B cell (primary cell): ENCODE data around the gene TSBP1. TPM values are rescaled to one million over a fixed set of nuclear protein-coding genes. Genes with fewer than 3 reads are reported as not detected.

ENCODE experiments used
- ATAC-seq: fragments of 200-7000 bp; cut with Tn5 transposase; one replicate; pipeline ENCODE4 v1.10.0; 2021; ENCODE audit warnings: low read depth, mild to moderate bottlenecking, moderate number of reproducible peaks, moderate library complexity
- CTCF ChIA-PET: fragments of 350-600 bp; sonication (Branson Sonifier 250); formaldehyde crosslinking; loops from one replicate; lab custom pipeline; 2021; ENCODE audit warnings: antibody characterized with exemption, inconsistent platforms; lab: Charles Lee
- POLR2A ChIA-PET: fragments of 350-600 bp; sonication (Branson Sonifier 250); formaldehyde crosslinking; loops from one replicate; lab custom pipeline; 2021; ENCODE audit warnings: antibody characterized with exemption; lab: Charles Lee
- DNase-seq: peaks from one replicate; pipeline ENCODE4 v3.0.0; 2013
- H2AFZ ChIP-seq: 2 replicates; pipeline ENCODE4 v1.6.1; 2012; ENCODE audit warnings: mild to moderate bottlenecking, low read depth, low read length; ENCODE audit not compliant: insufficient read depth, poor library complexity, severe bottlenecking
- H3K27ac ChIP-seq, 2 donors: 1 replicate in 1 of 2; 2 replicates in 1 of 2; pipeline ENCODE4 v1.5.1; 2012 to 2013; ENCODE audit warnings: low read length in 2 of 2, mild to moderate bottlenecking in 2 of 2, moderate library complexity in 1 of 2
- H3K27me3 ChIP-seq, 4 experiments: fragments of 200-600 bp in 1 of 4; sonication (generic) in 1 of 4; replicated peaks in 1 of 4; 1 replicate in 2 of 4; 2 replicates in 2 of 4; pipeline versions ENCODE4 v1.6.1 to v1.7.0; 2013 to 2016; ENCODE audit warnings: low read length in 3 of 4, mild to moderate bottlenecking in 2 of 4, mixed read lengths in 1 of 4, moderate library complexity in 1 of 4; ENCODE audit not compliant: insufficient read depth in 4 of 4, control insufficient read depth in 3 of 4; ENCODE audit errors: control extremely low read depth in 1 of 4
- H3K36me3 ChIP-seq, 2 experiments: replicated peaks in 1 of 2; 1 replicate in 1 of 2; 2 replicates in 1 of 2; pipeline versions ENCODE4 v1.6.1 to v1.7.1; 2013; ENCODE audit warnings: low read length in 1 of 2; ENCODE audit not compliant: insufficient read depth in 2 of 2, control insufficient read depth in 1 of 2; ENCODE audit errors: control extremely low read depth in 1 of 2, extremely low read depth in 1 of 2
- H3K4me1 ChIP-seq, 2 donors: fragments of 200-600 bp in 1 of 2; sonication (generic) in 1 of 2; 1 replicate in 1 of 2; 2 replicates in 1 of 2; pipeline versions ENCODE4 v1.5.1 to v1.6.1; 2013 to 2017; ENCODE audit warnings: low read length in 2 of 2; ENCODE audit not compliant: control insufficient read depth in 2 of 2, insufficient read depth in 2 of 2
- H3K4me2 ChIP-seq: replicated peaks from 2 replicates; pipeline ENCODE3; 2012; ENCODE audit warnings: mild to moderate bottlenecking, low read depth, low read length; ENCODE audit not compliant: poor library complexity, severe bottlenecking
- H3K4me3 ChIP-seq, 5 experiments: fragments of 200-600 bp in 1 of 5; sonication (generic) in 1 of 5; 1 replicate in 3 of 5; 2 replicates in 2 of 5; pipeline versions ENCODE4 v1.5.1 to v1.7.0; 2011 to 2016; ENCODE audit warnings: low read length in 4 of 5, mild to moderate bottlenecking in 4 of 5, low read depth in 2 of 5, control low read depth in 1 of 5, moderate library complexity in 1 of 5; ENCODE audit not compliant: insufficient read depth in 1 of 5; ENCODE audit errors: control extremely low read depth in 1 of 5, extremely low read depth in 1 of 5
- H3K79me2 ChIP-seq: fragments of 200-600 bp; sonication (generic); one replicate; pipeline ENCODE4 v1.6.0; 2016; ENCODE audit warnings: low read length; ENCODE audit not compliant: control insufficient read depth, insufficient read depth
- H3K9ac ChIP-seq: fragments of 200-600 bp; sonication (generic); 2 replicates; pipeline ENCODE4 v1.6.1; 2017; ENCODE audit warnings: mild to moderate bottlenecking, low read length, moderate library complexity
- H3K9me3 ChIP-seq, 3 donors: one replicate each; pipeline versions ENCODE4 v1.6.1 to v1.7.1; 2013; ENCODE audit warnings: low read length in 2 of 3; ENCODE audit not compliant: control insufficient read depth in 2 of 3, insufficient read depth in 1 of 3; ENCODE audit errors: control extremely low read depth in 1 of 3
- H4K20me1 ChIP-seq: 2 replicates; pipeline ENCODE4 v1.6.0; 2012; ENCODE audit warnings: mild to moderate bottlenecking, low read length; ENCODE audit not compliant: insufficient read depth, control insufficient read depth, poor library complexity, severe bottlenecking
- H3K27ac Mint-ChIP-seq: one replicate; pipeline ENCODE4 v1.8.0; 2021; ENCODE audit warnings: mixed read lengths
- H3K27me3 Mint-ChIP-seq: one replicate; pipeline ENCODE4 v1.8.0; 2021; ENCODE audit warnings: mixed read lengths
- H3K4me1 Mint-ChIP-seq: one replicate; pipeline ENCODE4 v1.8.0; 2021; ENCODE audit warnings: mixed read lengths
- H3K4me3 Mint-ChIP-seq: one replicate; pipeline ENCODE4 v1.8.0; 2021; ENCODE audit warnings: mixed read lengths
- H3K9me3 Mint-ChIP-seq: one replicate; pipeline ENCODE4 v1.8.0; 2022; ENCODE audit warnings: mixed read lengths; ENCODE audit not compliant: insufficient read depth
- CTCF ChIP-seq: fragments of 200-600 bp; IDR thresholded peaks from one replicate; pipeline ENCODE4 v1.8.0; 2022; ENCODE audit warnings: antibody characterized with exemption, mild to moderate bottlenecking
- EZH2 ChIP-seq: IDR thresholded peaks from 2 replicates; pipeline ENCODE4 v1.6.1; 2012; ENCODE audit warnings: borderline replicate concordance, low read depth, mild to moderate bottlenecking, moderate library complexity, low read length; ENCODE audit not compliant: insufficient read depth, poor library complexity, severe bottlenecking
- WGBS: methylation state at CpG from one replicate; pipeline ENCODE4 v1.1.5; 2013; ENCODE audit warnings: missing lambda C conversion rate; ENCODE audit not compliant: insufficient coverage; 5-methylcytosine and 5-hydroxymethylcytosine counted together
- intact Hi-C: fragments of 100-400 bp; cut with micrococcal nuclease; formaldehyde crosslinking; loops from one replicate; pipeline ENCODE4 v1.10.0; 2022
- polyA plus RNA-seq: library from polyadenylated mRNA; depleted of rRNA; stranded (reverse); fragments of >200 nt; gene quantifications from 2 replicates; pipeline ENCODE4 v1.2.3, GENCODE V29; 2012
- total RNA-seq, 2 donors: library from RNA; stranded (reverse); fragments of 120-200 nt in 1 of 2; gene quantifications; 1 replicate in 1 of 2; 2 replicates in 1 of 2; pipeline versions ENCODE4 v1.2.3 to v1.2.4, GENCODE V29; 2013 to 2022

Gene TSBP1
- total and polyA plus RNA-seq, 2 donors (not counting 1 experiment from before 2014, with no cell fraction given): not detected

DNA sequence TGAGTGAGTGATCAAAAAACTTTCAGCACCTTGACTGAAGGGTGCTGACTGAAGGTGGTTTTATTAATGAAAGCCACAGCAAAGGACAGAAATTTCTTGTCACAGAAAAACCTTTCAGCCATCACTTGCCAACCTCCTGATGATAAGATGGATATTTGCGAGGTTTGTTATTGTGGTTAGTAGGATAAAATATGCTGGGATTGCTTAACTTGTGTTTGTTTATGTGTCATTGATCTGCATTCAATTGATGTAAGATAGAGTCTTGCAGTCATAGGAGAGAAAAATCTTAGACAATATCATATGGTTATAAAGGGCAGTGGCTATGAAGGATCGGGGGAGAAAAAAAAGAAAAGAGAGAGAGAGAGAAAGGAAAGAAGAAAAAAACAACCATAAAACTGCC, 1.2 kb downstream of the TSBP1 start:
- CTCF ChIA-PET: no interaction called here
- no peak overlapping the region for H2AFZ ChIP-seq
- no peak overlapping the region for H3K4me2 ChIP-seq

DNA sequence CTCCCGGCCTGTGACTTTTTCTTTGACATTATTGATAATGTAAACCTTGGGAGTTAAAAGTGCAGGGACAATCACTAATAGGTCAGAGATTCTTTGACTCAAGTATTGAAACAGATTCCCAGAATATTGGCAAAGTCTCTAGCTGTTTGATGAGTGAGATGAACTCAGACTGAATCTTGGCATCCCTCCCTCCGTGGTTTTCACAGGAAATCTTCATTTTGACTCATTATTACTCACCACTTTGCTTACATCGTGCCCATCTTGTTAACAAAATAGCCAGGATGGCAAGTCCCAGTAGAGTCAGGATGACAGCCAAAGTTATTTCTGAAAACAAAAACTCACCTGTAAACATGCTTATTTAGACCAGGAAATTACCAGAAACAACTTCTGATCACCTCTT, 2.0 kb downstream of the TSBP1 start:
- no peaks in the 10 kb centered on the region for H3K9me3 Mint-ChIP-seq

More for the DNA sequence above, 1.2 kb downstream of the TSBP1 start:
- H3K36me3 ChIP-seq: no peaks in the 10 kb centered on the region
- TF ChIP-seq EZH2: no peak
- TF ChIP-seq CTCF: no peak
- ATAC-seq (no peak), DNase-seq (no peak)
- H3K4me1 ChIP-seq: no peaks in the 10 kb centered on the region
- no peaks in the 10 kb centered on the region for H3K79me2 ChIP-seq
- H3K4me3 ChIP-seq: no peak overlapping the region
- intact Hi-C loops: no loop called here
- H3K27me3 Mint-ChIP-seq: no peaks in the 10 kb centered on the region
- no peak overlapping the region for H3K4me3 Mint-ChIP-seq
- no peak overlapping the region for H3K27ac ChIP-seq
- no peaks in the 10 kb centered on the region for H3K27me3 ChIP-seq
- H3K9me3 ChIP-seq: no peaks in the 10 kb centered on the region
- POLR2A ChIA-PET: no interaction called here
- H3K9ac ChIP-seq: no peak overlapping the region
- peaks cover 2% of the 10 kb centered on the region for H3K4me1 Mint-ChIP-seq
- H3K9me3 Mint-ChIP-seq: no peaks in the 10 kb centered on the region
- H4K20me1 ChIP-seq: no peaks in the 10 kb centered on the region
- WGBS: no CpG with 5 or more reads among the region's 2 CpGs
- no peak overlapping the region for H3K27ac Mint-ChIP-seq

More for the DNA sequence above, 2.0 kb downstream of the TSBP1 start:
- DNase-seq (no peak), ATAC-seq (no peak)
- 47% methylated on average over 2 of the region's 3 CpGs for WGBS
- H3K4me3 Mint-ChIP-seq: no peak overlapping the region
- Histone ChIP-seq H2AFZ (no peak overlapping the region), H3K4me1 (no peaks in the 10 kb centered on the region), H3K27ac (no peak overlapping the region), H3K36me3 (no peaks in the 10 kb centered on the region), H3K79me2 (no peaks in the 10 kb centered on the region), H3K4me3 (no peak overlapping the region), H4K20me1 (no peaks in the 10 kb centered on the region), H3K9me3 (no peaks in the 10 kb centered on the region), H3K9ac (no peak overlapping the region), H3K27me3 (no peaks in the 10 kb centered on the region), H3K4me2 (no peak overlapping the region)
- H3K27me3 Mint-ChIP-seq: no peaks in the 10 kb centered on the region
- ChIA-PET CTCF (interaction anchor here (0.6 kb wide), 1 partner anchor 440 kb away, joined by 3 read pairs; no protein-coding TSS in a partner anchor), POLR2A (no interaction called here)
- no peak for TF ChIP-seq EZH2
- no peak for TF ChIP-seq CTCF
- intact Hi-C loops: no loop called here
- H3K27ac Mint-ChIP-seq: no peak overlapping the region
- no peaks in the 10 kb centered on the region for H3K4me1 Mint-ChIP-seq
